SK-N-SH (cell line): ENCODE data around the gene SLC4A2. TPM values are rescaled to one million over a fixed set of nuclear protein-coding genes. Genes with fewer than 3 reads are reported as not detected.
A peak's percentile ranks its signal among the peaks of the same experiment; 100 is the strongest.

Experiments
- CTCF ChIA-PET: fragments of 300-600, 350-600 bp; formaldehyde crosslinking; extraction: SDS; loops from one replicate; lab custom pipeline; 2021; lab: Yijun Ruan, JAX
- POLR2A ChIA-PET: fragments of 350-600 bp; sonication (Branson Sonifier 250); formaldehyde crosslinking; extraction: SDS; loops from one replicate; lab custom pipeline; 2020; ENCODE audit warnings: antibody characterized with exemption, inconsistent platforms; lab: Yijun Ruan, JAX
- DNase-seq: peaks from one replicate; pipeline ENCODE4 v3.0.0; 2012
- H2AFZ ChIP-seq: fragments of 200-600 bp; sonication (generic); 2 replicates; pipeline ENCODE4 v1.8.1; 2016; ENCODE audit warnings: antibody characterized with exemption, mild to moderate bottlenecking, low read depth
- H3F3A ChIP-seq: fragments of 200-600 bp; sonication (generic); replicated peaks from 2 replicates; pipeline ENCODE3; 2016; ENCODE audit warnings: antibody characterized with exemption, mild to moderate bottlenecking; ENCODE audit not compliant: insufficient read depth
- H3K27ac ChIP-seq, 2 experiments: fragments of 200-500 bp in 1 of 2; fragments of 200-600 bp in 1 of 2; sonication (Bioruptor generic) in 1 of 2; sonication (generic), shearing (Covaris generic) in 1 of 2; 2 replicates each; pipeline versions ENCODE4 v1.5.1 to v1.6.1; 2014 to 2016; ENCODE audit warnings: low read depth in 2 of 2, inconsistent platforms in 1 of 2, low read length in 1 of 2, mild to moderate bottlenecking in 1 of 2, mixed read lengths in 1 of 2
- H3K27me3 ChIP-seq: fragments of 200-600 bp; sonication (generic), shearing (Covaris generic); 2 replicates; pipeline ENCODE4 v1.6.1; 2016; ENCODE audit warnings: mixed run types; ENCODE audit not compliant: insufficient read depth
- H3K36me3 ChIP-seq, 2 experiments: fragments of 200-500 bp in 1 of 2; fragments of 200-600 bp in 1 of 2; sonication (Bioruptor generic) in 1 of 2; sonication (generic) in 1 of 2; replicated peaks in 1 of 2; 2 replicates each; pipeline versions ENCODE3 to v1.5.1; 2014 to 2016; ENCODE audit warnings: low read length in 1 of 2, mild to moderate bottlenecking in 1 of 2; ENCODE audit not compliant: insufficient read depth in 2 of 2, control insufficient read depth in 1 of 2
- H3K4me1 ChIP-seq, 2 experiments: fragments of 200-500 bp in 1 of 2; fragments of 200-600 bp in 1 of 2; sonication (Bioruptor generic) in 1 of 2; sonication (generic), shearing (Covaris generic) in 1 of 2; 2 replicates each; pipeline versions ENCODE4 v1.5.1 to v1.6.1; 2014 to 2016; ENCODE audit warnings: low read depth in 1 of 2, low read length in 1 of 2, mixed run types in 1 of 2; ENCODE audit not compliant: insufficient read depth in 2 of 2, control insufficient read depth in 1 of 2
- H3K4me2 ChIP-seq: fragments of 200-600 bp; sonication (generic), shearing (Covaris generic); 2 replicates; pipeline ENCODE4 v1.6.1; 2017; ENCODE audit warnings: mixed run types
- H3K4me3 ChIP-seq, 2 experiments: fragments of 200-500 bp in 1 of 2; fragments of 200-600 bp in 1 of 2; sonication (Bioruptor generic) in 1 of 2; sonication (generic), shearing (Covaris generic) in 1 of 2; 2 replicates each; pipeline versions ENCODE4 v1.5.1 to v1.8.1; 2014 to 2016; ENCODE audit warnings: low read depth in 2 of 2, inconsistent platforms in 1 of 2, low read length in 1 of 2, mild to moderate bottlenecking in 1 of 2, mixed read lengths in 1 of 2, moderate library complexity in 1 of 2
- H3K79me2 ChIP-seq: fragments of 200-600 bp; sonication (generic); 2 replicates; pipeline ENCODE4 v1.8.1; 2017; ENCODE audit warnings: mild to moderate bottlenecking; ENCODE audit not compliant: insufficient read depth
- H3K9ac ChIP-seq: fragments of 200-600 bp; sonication (generic); 2 replicates; pipeline ENCODE4 v1.6.1; 2017; ENCODE audit warnings: mixed run types
- H3K9me2 ChIP-seq: fragments of 200-600 bp; sonication (generic); 2 replicates; pipeline ENCODE4 v1.6.1; 2017; ENCODE audit warnings: mixed run types
- H3K9me3 ChIP-seq: fragments of 200-600 bp; sonication (generic); 2 replicates; pipeline ENCODE4 v1.6.1; 2017; ENCODE audit warnings: mixed run types, mild to moderate bottlenecking, moderate library complexity
- H4K20me1 ChIP-seq: fragments of 200-600 bp; sonication (generic); 2 replicates; pipeline ENCODE4 v1.6.1; 2017; ENCODE audit warnings: mild to moderate bottlenecking, mixed run types; ENCODE audit not compliant: insufficient read depth
- CHD2 ChIP-seq: fragments of 150-350 bp; IDR thresholded peaks from 2 replicates; pipeline ENCODE4 v1.6.1; 2018; ENCODE audit warnings: low read length; ENCODE audit not compliant: partially characterized antibody
- EP300 ChIP-seq, 2 experiments: IDR thresholded peaks; 2 replicates each; pipeline versions ENCODE4 v1.4.0 to v1.6.1; 2012; ENCODE audit warnings: borderline replicate concordance in 1 of 2, low read depth in 1 of 2, low read length in 1 of 2
- FOSL2 ChIP-seq: IDR thresholded peaks from 2 replicates; pipeline ENCODE4 v1.4.0; 2012; ENCODE audit warnings: low read depth, mild to moderate bottlenecking, moderate library complexity, borderline replicate concordance
- FOXM1 ChIP-seq: IDR thresholded peaks from 2 replicates; pipeline ENCODE4 v1.4.0; 2012; ENCODE audit warnings: low read depth, mild to moderate bottlenecking
- GABPA ChIP-seq: IDR thresholded peaks from 2 replicates; pipeline ENCODE4 v1.4.0; 2012; ENCODE audit warnings: low read depth, mild to moderate bottlenecking
- GATA2 ChIP-seq: sonication (generic); formaldehyde crosslinking; IDR thresholded peaks from 2 replicates; pipeline ENCODE4 v1.5.0; 2020; ENCODE audit warnings: mild to moderate bottlenecking, missing genetic modification reagents
- MAX ChIP-seq: IDR thresholded peaks from 2 replicates; pipeline ENCODE4 v1.4.0; 2012; ENCODE audit warnings: low read depth
- MEF2A ChIP-seq: IDR thresholded peaks from 2 replicates; pipeline ENCODE4 v1.4.0; 2012; ENCODE audit warnings: low read depth, borderline replicate concordance
- NRF1 ChIP-seq: IDR thresholded peaks from 2 replicates; pipeline ENCODE4 v1.6.1; 2012; ENCODE audit warnings: low read depth, mild to moderate bottlenecking, low read length
- POLR2AphosphoS5 ChIP-seq: IDR thresholded peaks from 2 replicates; pipeline ENCODE4 v1.6.1; 2012; ENCODE audit warnings: low read depth, low read length
- RAD21 ChIP-seq: IDR thresholded peaks from 2 replicates; pipeline ENCODE4 v1.6.1; 2012; ENCODE audit warnings: mild to moderate bottlenecking, low read length
- RCOR1 ChIP-seq: fragments of 150-350 bp; IDR thresholded peaks from 2 replicates; pipeline ENCODE4 v1.6.1; 2017; ENCODE audit warnings: antibody characterized with exemption, low read length
- RXRA ChIP-seq: IDR thresholded peaks from 2 replicates; pipeline ENCODE4 v1.4.0; 2012; ENCODE audit warnings: low read depth, mild to moderate bottlenecking, borderline replicate concordance
- SIN3A ChIP-seq: IDR thresholded peaks from 2 replicates; pipeline ENCODE4 v1.6.1; 2012; ENCODE audit warnings: low read depth, mild to moderate bottlenecking, low read length, moderate library complexity, borderline replicate concordance
- TCF12 ChIP-seq: IDR thresholded peaks from 2 replicates; pipeline ENCODE4 v1.4.0; 2012
- TEAD4 ChIP-seq: IDR thresholded peaks from 2 replicates; pipeline ENCODE4 v1.4.0; 2012; ENCODE audit warnings: mild to moderate bottlenecking, borderline replicate concordance; ENCODE audit not compliant: insufficient read depth
- WGBS: methylation state at CpG from one replicate; pipeline ENCODE4 v1.1.6; 2017; ENCODE audit warnings: low lambda C conversion rate; 5-methylcytosine and 5-hydroxymethylcytosine counted together
- polyA plus RNA-seq, 3 experiments: library from polyadenylated mRNA; depleted of rRNA; stranded (reverse); fragments of >200 nt; gene quantifications; 2 replicates each; pipeline ENCODE4 v1.2.3, GENCODE V29; 2012
- TF ChIP-seq, protein P1 (sequence below): IDR thresholded peaks from 2 replicates; pipeline ENCODE4; 2012
- TF ChIP-seq, protein P2 (sequence below): IDR thresholded peaks from 2 replicates; pipeline ENCODE4 v1.4.0; 2012; ENCODE audit warnings: low read depth, borderline replicate concordance
- TF ChIP-seq, protein P3 (sequence below): fragments of 200-600 bp; sonication (generic); IDR thresholded peaks from 2 replicates; pipeline ENCODE4 v1.6.1; 2017; ENCODE audit warnings: antibody characterized with exemption, mild to moderate bottlenecking, moderate library complexity
- TF ChIP-seq, protein P4 (sequence below): fragments of 150-350 bp; IDR thresholded peaks from 2 replicates; pipeline ENCODE4 v1.6.1; 2016; ENCODE audit warnings: mild to moderate bottlenecking, low read depth, low read length

Gene SLC4A2
- polyA plus RNA-seq, 1 of the 3 experiments (the other 2 are of a cell fraction), result 167 TPM

GRCh38 chr7:151017370-151017952, 41.9 kb upstream of the SLC4A2 start:
- Histone ChIP-seq H4K20me1 (no peaks in the 10 kb centered on the region), H3K27ac (peak overlapping the region in 1 of 2 experiments; percentile 18; a peak in 2 of 4 replicates), H2AFZ (no peak overlapping the region), H3K27me3 (peaks cover 15% of the 10 kb centered on the region; the same call in 1 of the 2 replicates), H3K36me3 (no peaks in the 10 kb centered on the region), H3F3A (no peaks in the 10 kb centered on the region), H3K4me2 (peak overlapping the region; percentile 70; the same call in 1 of the 2 replicates), H3K9ac (no peak overlapping the region), H3K79me2 (no peaks in the 10 kb centered on the region), H3K9me2 (no peaks in the 10 kb centered on the region), H3K4me3 (peak overlapping the region; percentile 28 to 34; a peak in 3 of 4 replicates), H3K4me1 (peaks cover 0 to 31% of the 10 kb centered on the region in 2 experiments; a peak in 1 of 4 replicates), H3K9me3 (no peaks in the 10 kb centered on the region)
- DNase-seq, result no peak
- no peak for TF ChIP-seq RXRA
- no peak for TF ChIP-seq MEF2A
- TF ChIP-seq SIN3A, result no peak
- TF ChIP-seq EP300 (IDR thresholded peaks at IDR 0.05; ENCODE audit: borderline replicate concordance in 1 of 2, low read depth in 1 of 2, low read length in 1 of 2), result no peak
- TF ChIP-seq, protein P1, sequence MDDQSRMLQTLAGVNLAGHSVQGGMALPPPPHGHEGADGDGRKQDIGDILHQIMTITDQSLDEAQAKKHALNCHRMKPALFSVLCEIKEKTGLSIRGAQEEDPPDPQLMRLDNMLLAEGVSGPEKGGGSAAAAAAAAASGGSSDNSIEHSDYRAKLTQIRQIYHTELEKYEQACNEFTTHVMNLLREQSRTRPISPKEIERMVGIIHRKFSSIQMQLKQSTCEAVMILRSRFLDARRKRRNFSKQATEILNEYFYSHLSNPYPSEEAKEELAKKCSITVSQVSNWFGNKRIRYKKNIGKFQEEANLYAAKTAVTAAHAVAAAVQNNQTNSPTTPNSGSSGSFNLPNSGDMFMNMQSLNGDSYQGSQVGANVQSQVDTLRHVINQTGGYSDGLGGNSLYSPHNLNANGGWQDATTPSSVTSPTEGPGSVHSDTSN, result no peak
- TF ChIP-seq, protein P2, sequence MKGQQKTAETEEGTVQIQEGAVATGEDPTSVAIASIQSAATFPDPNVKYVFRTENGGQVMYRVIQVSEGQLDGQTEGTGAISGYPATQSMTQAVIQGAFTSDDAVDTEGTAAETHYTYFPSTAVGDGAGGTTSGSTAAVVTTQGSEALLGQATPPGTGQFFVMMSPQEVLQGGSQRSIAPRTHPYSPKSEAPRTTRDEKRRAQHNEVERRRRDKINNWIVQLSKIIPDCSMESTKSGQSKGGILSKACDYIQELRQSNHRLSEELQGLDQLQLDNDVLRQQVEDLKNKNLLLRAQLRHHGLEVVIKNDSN, result no peak
- no peak for TF ChIP-seq POLR2AphosphoS5
- no peak for TF ChIP-seq TEAD4
- no peak for TF ChIP-seq GABPA
- no peak for TF ChIP-seq TCF12
- TF ChIP-seq, protein P3, sequence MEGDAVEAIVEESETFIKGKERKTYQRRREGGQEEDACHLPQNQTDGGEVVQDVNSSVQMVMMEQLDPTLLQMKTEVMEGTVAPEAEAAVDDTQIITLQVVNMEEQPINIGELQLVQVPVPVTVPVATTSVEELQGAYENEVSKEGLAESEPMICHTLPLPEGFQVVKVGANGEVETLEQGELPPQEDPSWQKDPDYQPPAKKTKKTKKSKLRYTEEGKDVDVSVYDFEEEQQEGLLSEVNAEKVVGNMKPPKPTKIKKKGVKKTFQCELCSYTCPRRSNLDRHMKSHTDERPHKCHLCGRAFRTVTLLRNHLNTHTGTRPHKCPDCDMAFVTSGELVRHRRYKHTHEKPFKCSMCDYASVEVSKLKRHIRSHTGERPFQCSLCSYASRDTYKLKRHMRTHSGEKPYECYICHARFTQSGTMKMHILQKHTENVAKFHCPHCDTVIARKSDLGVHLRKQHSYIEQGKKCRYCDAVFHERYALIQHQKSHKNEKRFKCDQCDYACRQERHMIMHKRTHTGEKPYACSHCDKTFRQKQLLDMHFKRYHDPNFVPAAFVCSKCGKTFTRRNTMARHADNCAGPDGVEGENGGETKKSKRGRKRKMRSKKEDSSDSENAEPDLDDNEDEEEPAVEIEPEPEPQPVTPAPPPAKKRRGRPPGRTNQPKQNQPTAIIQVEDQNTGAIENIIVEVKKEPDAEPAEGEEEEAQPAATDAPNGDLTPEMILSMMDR, result no peak
- no peak for TF ChIP-seq FOSL2
- TF ChIP-seq, protein P4, sequence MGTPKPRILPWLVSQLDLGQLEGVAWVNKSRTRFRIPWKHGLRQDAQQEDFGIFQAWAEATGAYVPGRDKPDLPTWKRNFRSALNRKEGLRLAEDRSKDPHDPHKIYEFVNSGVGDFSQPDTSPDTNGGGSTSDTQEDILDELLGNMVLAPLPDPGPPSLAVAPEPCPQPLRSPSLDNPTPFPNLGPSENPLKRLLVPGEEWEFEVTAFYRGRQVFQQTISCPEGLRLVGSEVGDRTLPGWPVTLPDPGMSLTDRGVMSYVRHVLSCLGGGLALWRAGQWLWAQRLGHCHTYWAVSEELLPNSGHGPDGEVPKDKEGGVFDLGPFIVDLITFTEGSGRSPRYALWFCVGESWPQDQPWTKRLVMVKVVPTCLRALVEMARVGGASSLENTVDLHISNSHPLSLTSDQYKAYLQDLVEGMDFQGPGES, result no peak
- TF ChIP-seq RCOR1, result no peak
- TF ChIP-seq GATA2 (CRISPR knock-in tag), result no peak; the same call in 1 of the 2 replicates
- no peak for TF ChIP-seq MAX
- no peak for TF ChIP-seq FOXM1
- TF ChIP-seq CHD2, result no peak
- TF ChIP-seq RAD21, result no peak; the same call in 1 of the 2 replicates
- no peak for TF ChIP-seq NRF1
- CTCF ChIA-PET, result interaction anchor here (0.6 to 8.3 kb wide), 59 partner anchors 11 to 654 kb away, joined by 3 to 107 read pairs (median 5); partner anchors contain the start of genes ABCB8, AGAP3, CDK5 and FASTK
- POLR2A ChIA-PET, result interaction anchor here (0.7 to 1.3 kb wide), 4 partner anchors 8 to 119 kb away, joined by 3 read pairs; partner anchors contain the start of gene ABCB8
- 62% methylated on average over 13 of the region's 13 CpGs for WGBS
